GM12878 (cell line): ENCODE measurements around the gene TNRC6B. TPM values are rescaled to one million over a fixed set of nuclear protein-coding genes. Genes with fewer than 3 reads are reported as not detected.

Experiments
- ATAC-seq: fragments of 200-7000 bp; cut with Tn5 transposase; 3 replicates; pipeline ENCODE4 v1.9.1; 2020; ENCODE audit warnings: mild to moderate bottlenecking, moderate library complexity
- BruUV-seq: library from RNA; stranded (reverse); fragments of 400-500 nt; replicated peaks from 2 replicates; lab custom pipeline; 2021; lab: Mats Ljungman, UMichigan
- CTCF ChIA-PET: fragments of 300-600 bp; sonication (Branson Sonifier 250); formaldehyde crosslinking; extraction: SDS; loops from one replicate; lab custom pipeline; 2021; ENCODE audit warnings: inconsistent platforms; lab: Yijun Ruan, JAX
- POLR2A ChIA-PET: fragments of 350-600 bp; formaldehyde crosslinking; extraction: SDS; loops from one replicate; lab custom pipeline; 2021; ENCODE audit warnings: inconsistent platforms; lab: Charles Lee
- RAD21 ChIA-PET: fragments of 300-600 bp; sonication (Branson Sonifier 250); formaldehyde crosslinking; loops from one replicate; lab custom pipeline; 2023; ENCODE audit warnings: antibody characterized with exemption; ENCODE audit not compliant: unreplicated experiment; lab: Charles Lee
- SMC1A ChIA-PET: fragments of 300-600 bp; sonication (Branson Sonifier 250); formaldehyde crosslinking; loops from one replicate; lab custom pipeline; 2023; ENCODE audit not compliant: unreplicated experiment, uncharacterized antibody; lab: Charles Lee
- DNase-seq: peaks from one replicate; pipeline ENCODE4 v3.0.0-alpha.2; 2011; ENCODE audit warnings: low read depth, low spot score
- FAIRE-seq: peaks from 3 replicates; lab custom pipeline; 2011; peaks lifted over from hg19 to GRCh38; lab: Jason Lieb, UNC
- H2AFZ ChIP-seq: 2 replicates; pipeline ENCODE4 v1.6.0; 2011; ENCODE audit warnings: low read depth, low read length, control low read depth; ENCODE audit not compliant: control insufficient read depth
- H3K27ac ChIP-seq: 2 replicates; pipeline ENCODE4 v1.5.1; 2011; ENCODE audit warnings: control low read depth; ENCODE audit not compliant: control insufficient read depth, insufficient read depth
- H3K27me3 ChIP-seq, 2 experiments: replicated peaks in 1 of 2; 2 replicates each; pipeline versions ENCODE4 v1.6.0 to v1.6.1; 2011; ENCODE audit warnings: low read length in 1 of 2; ENCODE audit not compliant: control insufficient read depth in 2 of 2, insufficient read depth in 2 of 2
- H3K36me3 ChIP-seq, 2 experiments: 2 replicates each; pipeline ENCODE4 v1.5.1; 2011; ENCODE audit warnings: low read length in 1 of 2; ENCODE audit not compliant: control insufficient read depth in 2 of 2, insufficient read depth in 2 of 2
- H3K4me1 ChIP-seq: 2 replicates; pipeline ENCODE4 v1.6.1; 2011; ENCODE audit warnings: mild to moderate bottlenecking, low read length, moderate library complexity, mixed read lengths; ENCODE audit not compliant: control insufficient read depth, insufficient read depth
- H3K4me2 ChIP-seq: 2 replicates; pipeline ENCODE4 v1.6.0; 2011; ENCODE audit warnings: control low read depth; ENCODE audit not compliant: control insufficient read depth, insufficient read depth
- H3K4me3 ChIP-seq: fragments of 200-600 bp; sonication (generic); 2 replicates; pipeline ENCODE4 v1.5.1; 2016
- H3K79me2 ChIP-seq: 2 replicates; pipeline ENCODE4 v1.6.0; 2011; ENCODE audit warnings: low read length; ENCODE audit not compliant: control insufficient read depth, insufficient read depth
- H3K9ac ChIP-seq: 2 replicates; pipeline ENCODE4 v1.8.0; 2011; ENCODE audit warnings: low read length, control low read depth, mixed read lengths; ENCODE audit not compliant: control insufficient read depth, insufficient read depth
- H3K9me3 ChIP-seq: replicated peaks from 3 replicates; pipeline ENCODE4 v1.5.1; 2011; ENCODE audit warnings: mild to moderate bottlenecking, low read length; ENCODE audit not compliant: control insufficient read depth, insufficient read depth
- H4K20me1 ChIP-seq: 2 replicates; pipeline ENCODE4 v1.6.0; 2011; ENCODE audit not compliant: control insufficient read depth, insufficient read depth
- BRCA1 ChIP-seq: IDR thresholded peaks from 2 replicates; pipeline ENCODE4 v1.6.1; 2011; ENCODE audit warnings: low read depth, low read length, improper control_type of control experiment
- FOS ChIP-seq: IDR thresholded peaks from 3 replicates; pipeline ENCODE4 v1.6.1; 2011; ENCODE audit warnings: borderline replicate concordance; ENCODE audit not compliant: insufficient read length; ENCODE audit errors: extremely low read depth
- FOXM1 ChIP-seq: IDR thresholded peaks from 2 replicates; pipeline ENCODE4 v1.6.1; 2012; ENCODE audit warnings: low read depth, mild to moderate bottlenecking, inconsistent platforms, low read length, moderate library complexity
- MYB ChIP-seq: fragments of 150-350 bp; IDR thresholded peaks from 2 replicates; pipeline ENCODE4 v1.6.1; 2014; ENCODE audit warnings: mild to moderate bottlenecking, low read depth, low read length, borderline replicate concordance
- PBX3 ChIP-seq: IDR thresholded peaks from 2 replicates; pipeline ENCODE4 v1.6.1; 2011; ENCODE audit warnings: mild to moderate bottlenecking, low read depth, low read length, moderate library complexity; ENCODE audit not compliant: insufficient replicate concordance
- POLR2A ChIP-seq: IDR thresholded peaks from 2 replicates; pipeline ENCODE4 v1.6.1; 2011; ENCODE audit warnings: low read depth, mild to moderate bottlenecking, low read length
- POU2F2 ChIP-seq: IDR thresholded peaks from 3 replicates; pipeline ENCODE4 v1.6.1; 2011; ENCODE audit warnings: low read depth, mild to moderate bottlenecking, low read length, borderline replicate concordance
- YBX1 ChIP-seq: fragments of 450-650 bp; IDR thresholded peaks from 2 replicates; pipeline ENCODE4 v1.6.1; 2016; ENCODE audit warnings: antibody characterized with exemption
- WGBS: methylation state at CpG from one replicate; pipeline ENCODE4 v1.1.6; 2016; ENCODE audit warnings: low lambda C conversion rate; ENCODE audit not compliant: insufficient replicate concordance, insufficient coverage; ENCODE audit errors: missing lambda C conversion rate; 5-methylcytosine and 5-hydroxymethylcytosine counted together
- in situ Hi-C: fragments of 300-500 bp; cut with MboI; formaldehyde crosslinking; loops from 9 replicates; pipeline ENCODE4 v1.14.3; 2018; ENCODE audit warnings: mixed read lengths
- intact Hi-C: fragments of 100-400 bp; cut with micrococcal nuclease; formaldehyde crosslinking; loops from one replicate; pipeline ENCODE4 v1.14.2; 2022; ENCODE audit not compliant: unreplicated experiment
- polyA plus RNA-seq, 11 experiments: library from polyadenylated mRNA; depleted of rRNA in 4 of 11; unstranded in 6 of 11; stranded (reverse) in 5 of 11; fragments of >200 nt; fragmentation: Nextera tagmentation in 4 of 11; fragmentation: Illumina TruSeq in 1 of 11; extraction: Ambion mirVana in 4 of 11; extraction: Trizol in 1 of 11; gene quantifications; 1 replicate in 1 of 11; 2 replicates in 10 of 11; pipeline versions ENCODE4 v1.2.1 to v1.2.3, GENCODE V29; 2011 to 2016; ENCODE audit warnings: inconsistent platforms in 2 of 11, missing spikeins in 2 of 11, low read depth in 1 of 11
- total RNA-seq, 4 experiments: library from RNA; depleted of rRNA in 3 of 4; stranded (reverse); fragments of >200 nt in 3 of 4; fragmentation: Illumina TruSeq in 1 of 4; extraction: Trizol in 1 of 4; gene quantifications; 2 replicates each; pipeline versions ENCODE4 v1.2.1 to v1.2.3, GENCODE V29; 2013 to 2021

TNRC6B gene
- total and polyA plus RNA-seq, 10 of the 15 experiments (the other 5 are each of a cell fraction or from before 2014, with no cell fraction given): 3.6 to 32.8 (median 16.4) TPM

DNA sequence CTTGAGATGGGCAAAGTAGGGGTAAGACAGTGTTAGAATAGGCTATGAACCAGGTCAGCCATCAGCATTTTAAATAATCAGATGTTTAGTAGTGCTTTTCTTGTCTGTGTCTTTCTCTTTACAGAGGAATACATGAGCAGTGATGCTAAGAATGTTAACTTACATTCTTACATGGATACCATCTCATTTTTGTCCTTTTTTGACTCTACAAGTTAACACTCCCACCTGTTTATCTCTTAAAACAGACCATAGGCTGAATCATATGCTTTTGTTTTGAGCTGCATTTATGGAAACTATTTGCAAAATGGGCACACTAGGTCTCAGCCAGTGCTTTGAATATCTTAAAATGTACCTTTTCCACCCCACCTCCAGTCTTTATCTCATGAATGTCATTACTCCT, 143.0 kb downstream of the TNRC6B start:
- no peaks in the 10 kb centered on the region for H3K79me2 ChIP-seq
- BruUV-seq: no TSS peak
- CTCF ChIA-PET: no interaction called here
- no peaks in the 10 kb centered on the region for H3K27me3 ChIP-seq
- SMC1A ChIA-PET: no interaction called here
- TF ChIP-seq FOS (no peak), PBX3 (no peak), YBX1 (no peak), BRCA1 (no peak), MYB (no peak), FOXM1 (no peak)
- TF ChIP-seq, all 136 proteins: peak for 0
- Histone ChIP-seq H3K9ac (no peak overlapping the region), H3K9me3 (no peaks in the 10 kb centered on the region), H3K4me2 (no peak overlapping the region), H2AFZ (no peak overlapping the region), H3K4me3 (no peak overlapping the region), H3K27ac (no peak overlapping the region), H3K36me3 (peaks cover 7 to 12% of the 10 kb centered on the region in 2 experiments), H3K4me1 (no peaks in the 10 kb centered on the region), H4K20me1 (no peaks in the 10 kb centered on the region)
- ChIA-PET POLR2A (no interaction called here), RAD21 (interaction anchor here (1.5 kb wide), 1 partner anchor 28 kb away, joined by 4 read pairs; no protein-coding TSS in a partner anchor)
- intact Hi-C loops (no loop called here), in situ Hi-C loops (no loop called here)
- no peak for DNase-seq
- FAIRE-seq: no peak
- no peak for ATAC-seq

DNA sequence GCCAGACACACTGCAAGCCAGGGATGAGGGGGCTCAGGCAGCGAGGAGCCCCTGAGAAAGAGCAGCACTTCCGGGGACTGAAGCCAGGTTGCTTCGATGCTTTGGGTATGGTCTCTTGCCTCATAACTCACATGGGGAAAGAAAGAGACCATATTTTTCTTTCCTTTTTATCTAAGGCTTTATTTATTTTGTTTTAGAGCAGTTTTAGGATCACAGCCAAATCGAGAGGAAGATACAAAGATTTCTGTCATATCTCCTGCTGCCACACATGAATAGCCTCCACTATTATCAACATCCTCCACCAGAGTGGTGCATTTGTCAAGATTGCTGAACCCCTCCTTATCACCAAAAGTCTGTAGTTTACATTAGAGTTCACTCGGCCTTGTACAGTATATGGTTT, 144.3 kb downstream of the TNRC6B start:
- H3K9ac ChIP-seq: no peak overlapping the region
- intact Hi-C loops: no loop called here
- RAD21 ChIA-PET: interaction anchor here (1.5 kb wide), 1 partner anchor 26 kb away, joined by 4 read pairs; no protein-coding TSS in a partner anchor

More for the DNA sequence above, 144.3 kb downstream of the TNRC6B start:
- in situ Hi-C loops: no loop called here
- CTCF ChIA-PET: no interaction called here
- no peaks in the 10 kb centered on the region for H4K20me1 ChIP-seq
- no peak overlapping the region for H2AFZ ChIP-seq
- H3K79me2 ChIP-seq: no peaks in the 10 kb centered on the region
- SMC1A ChIA-PET: no interaction called here
- FAIRE-seq (no peak), ATAC-seq (no peak), DNase-seq (no peak)
- no peaks in the 10 kb centered on the region for H3K27me3 ChIP-seq
- H3K27ac ChIP-seq: no peak overlapping the region
- H3K4me1 ChIP-seq: no peaks in the 10 kb centered on the region
- 0 out of 2 replicates have a peak, but pooled peaks have one; percentile 27 for TF ChIP-seq POLR2A
- TF ChIP-seq POU2F2: no peak
- WGBS: 84% methylated on average over 5 of the region's 5 CpGs
- H3K36me3 ChIP-seq: peaks cover 6 to 9% of the 10 kb centered on the region in 2 experiments
- no peak overlapping the region for H3K4me3 ChIP-seq
- no TSS peak for BruUV-seq
- H3K4me2 ChIP-seq: no peak overlapping the region
- H3K9me3 ChIP-seq: no peaks in the 10 kb centered on the region
- POLR2A ChIA-PET: interaction anchor here (0.6 kb wide), 1 partner anchor 121 kb away, joined by 3 read pairs; no protein-coding TSS in a partner anchor
